GM19467 (cell line): ENCODE measurements around the gene TRIM22.

Experiments used
- ATAC-seq: cut with Tn5 transposase; IDR thresholded peaks from one replicate; pipeline ENCODE4 v1.9.1; 2021; ENCODE audit warnings: mild to moderate bottlenecking, moderate library complexity; ENCODE audit not compliant: unreplicated experiment

TRIM22 gene

GRCh38 chr11:5737670-5738392 is 48.2 kb downstream of the TRIM22 start:
- no peak for ATAC-seq

GRCh38 chr11:5738431-5738830 is 48.8 kb downstream of the TRIM22 start:
- ATAC-seq = no peak

DNA sequence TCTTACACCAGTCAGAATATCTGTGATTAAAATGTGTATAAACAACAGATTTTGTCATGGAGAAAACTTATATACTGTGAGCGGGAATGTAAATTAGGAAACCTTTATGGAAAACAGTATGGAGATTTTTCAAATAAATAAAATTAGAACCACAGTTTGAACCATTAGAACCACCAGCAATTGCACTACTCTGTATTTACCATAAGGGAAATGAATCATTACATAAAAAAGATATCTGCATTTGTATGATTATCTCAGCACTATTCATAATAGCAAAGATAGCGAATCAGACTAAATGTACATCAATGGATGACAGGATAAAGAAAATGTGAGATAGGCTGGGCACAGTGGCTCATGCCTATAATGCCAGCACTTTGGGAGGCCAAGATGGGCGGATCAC is 57.0 kb downstream of the TRIM22 start:
- ATAC-seq = no peak

- no peak for ATAC-seq
These were observed 60.2 kb downstream of the TRIM22 start for GRCh38 chr11:5749836-5750235.

- ATAC-seq = no peak
These were observed 64.4 kb downstream of the TRIM22 start, which contains the start of gene OR52N4 for GRCh38 chr11:5753943-5754342. Gene OR52N4, plus strand, starts transcription at chr11:5754243. Its CDS starts 498 bp downstream, at chr11:5754741.
